Heart left ventricle (tissue), 16 donors: Measurements from ENCODE around the gene OR7D2. TPM values are rescaled to one million over a fixed set of nuclear protein-coding genes. Genes with fewer than 3 reads are reported as not detected.
"Not testable (repeated sequence)": the region's sequence is repeated elsewhere in the genome, so short reads cannot be mapped to it uniquely, and the experiment has no call there.

ENCODE experiments used
- ATAC-seq, 4 donors: fragments of 200-7000 bp; cut with Tn5 transposase; one replicate each; pipeline ENCODE4 v1.9.1; 2020 to 2022; ENCODE audit warnings: moderate library complexity in 4 of 4, mild to moderate bottlenecking in 3 of 4, moderate number of reproducible peaks in 1 of 4
- DNase-seq, 5 donors: peaks; one replicate each; pipeline ENCODE4 v3.0.0-alpha.2; 2020
- H3K27ac ChIP-seq, 12 donors: fragments of 200-600 bp; sonication (generic) in 4 of 12; one replicate each; pipeline versions ENCODE4 v1.5.0 to v1.8.0; 2016 to 2022; ENCODE audit warnings: mild to moderate bottlenecking in 2 of 12
- H3K27me3 ChIP-seq, 9 donors: fragments of 200-600 bp; sonication (generic) in 2 of 9; one replicate each; pipeline versions ENCODE4 v1.5.1 to v1.8.0; 2016 to 2022; ENCODE audit warnings: mild to moderate bottlenecking in 3 of 9
- H3K36me3 ChIP-seq, 9 donors: fragments of 200-600 bp; sonication (generic) in 2 of 9; one replicate each; pipeline versions ENCODE4 v1.5.0 to v1.8.0; 2018 to 2022; ENCODE audit warnings: mild to moderate bottlenecking in 2 of 9
- H3K4me1 ChIP-seq, 12 donors: fragments of 200-600 bp; sonication (generic) in 4 of 12; one replicate each; pipeline versions ENCODE4 v1.5.0 to v1.8.0; 2016 to 2022; ENCODE audit warnings: mild to moderate bottlenecking in 3 of 12
- H3K4me3 ChIP-seq, 12 donors: fragments of 200-600 bp; sonication (generic) in 4 of 12; one replicate each; pipeline versions ENCODE4 v1.5.0 to v1.8.0; 2017 to 2022; ENCODE audit warnings: mild to moderate bottlenecking in 9 of 12, moderate library complexity in 4 of 12
- H3K9me3 ChIP-seq, 12 donors: fragments of 200-600 bp; sonication (generic) in 4 of 12; one replicate each; pipeline versions ENCODE4 v1.5.0 to v1.8.0; 2016 to 2022; ENCODE audit warnings: mild to moderate bottlenecking in 1 of 12
- CTCF ChIP-seq, 12 donors: fragments of 200-600 bp; sonication (generic) in 4 of 12; IDR thresholded peaks; one replicate each; pipeline versions ENCODE4 v1.5.0 to v1.8.0; 2018 to 2022; ENCODE audit warnings: antibody characterized with exemption in 12 of 12, mild to moderate bottlenecking in 5 of 12
- POLR2A ChIP-seq, 2 donors: fragments of 450-650 bp; IDR thresholded peaks; one replicate each; pipeline ENCODE4 v1.6.1; 2017; ENCODE audit warnings: antibody characterized with exemption in 2 of 2, mild to moderate bottlenecking in 2 of 2, moderate library complexity in 2 of 2
- WGBS, 4 donors: extraction: QIAGEN DNeasy Blood & Tissue Kit in 2 of 4; methylation state at CpG; one replicate each; pipeline versions ENCODE4 v1.1.5 to v1.1.7; 2013 to 2018; 5-methylcytosine and 5-hydroxymethylcytosine counted together
- intact Hi-C, 10 donors: fragments of 100-400 bp; cut with DNase I; formaldehyde crosslinking; loops; one replicate each; pipeline versions ENCODE4 v1.11.1 to v1.14.2; 2022
- polyA plus RNA-seq, 2 donors: library from polyadenylated mRNA; stranded (reverse); fragments of 200-250 nt; gene quantifications; one replicate each; pipeline ENCODE4 v1.2.3, GENCODE V29; 2013
- total RNA-seq, 9 donors: library from RNA; depleted of rRNA in 2 of 9; stranded (reverse); fragments of >200 nt in 2 of 9; fragmentation: NEBNext Ultra II Directional in 3 of 9; extraction: Animal tissue kit (Norgen Biotek cat#: 25700) in 3 of 9; gene quantifications; one replicate each; pipeline versions ENCODE4 v1.1.0 to v1.2.4, GENCODE V29; 2016 to 2023
- donor health status: ischemic (EF 13 %, LVEDD 7.1; RV severe dilation, severe dysfunction).
- donor health status: healthy with polysubstance abuse.
- donor health status: DM: no; HTN: yes; CAD: no.
- donor health status: DM: no; HTN: no; CAD: no.
- donor health status: ischemic (EF 25% LVEDD 6.9; RV normal size, moderate dysfunction).
- donor health status: ischemic (EF 25% LVEDD 5.7; RV mildly dilated, moderate dysfunction).
- donor health status: healthy.
- donor health status: DM: yes; HTN: yes; CAD: no.
- donor health status: ischemic (EF 35%, LVEDD 5.7; RV mildly dilated, moderate dysfunction).
- donor health status: nonischemic (EF 11% LVEDD 7.7; RV severe dilation, severe dysfunction).
- donor health status: DM: yes; HTN: yes; CAD: no.
- donor health status: PGD.
- donor health status: ischemic (EF 29% LVEDD 5.4; RV normal size, mild dysfunction).
- donor health status: nonischemic (EF 23%, LVEDD 6.1; RV moderate dilation, normal function).

The OR7D2 gene
- total and polyA plus RNA-seq, 11 donors = not detected

GRCh38 chr19:9189535-9189934, 10.8 kb downstream of the OR7D2 start:
- peaks cover 0 to 25% (median 0%) of the 10 kb centered on the region in 9 donors for H3K27me3 ChIP-seq
- 62 to 78% (median 75%) methylated on average over 7 of the region's 7 CpGs for WGBS, 4 donors
- no peak for DNase-seq

DNA sequence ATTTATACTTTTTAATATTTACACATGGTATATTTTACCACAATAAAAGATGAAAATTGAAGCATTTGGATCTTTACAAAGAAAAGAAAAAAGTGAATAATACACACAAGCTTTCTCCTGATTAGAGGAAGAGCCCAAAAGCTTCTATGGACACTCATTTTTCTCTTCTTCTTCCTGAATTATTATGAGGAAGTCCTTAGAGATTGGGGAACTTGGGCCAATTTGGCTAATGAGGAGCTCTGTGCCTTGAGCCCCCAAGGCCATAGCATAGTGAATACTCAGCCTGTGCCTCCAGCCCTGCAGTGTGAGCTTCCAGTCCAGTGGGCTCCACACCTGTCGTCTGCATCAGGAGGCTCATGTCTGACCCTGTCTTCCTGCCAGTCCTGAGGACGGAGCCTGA, 19.3 kb downstream of the OR7D2 start:
- H3K4me3 ChIP-seq, H3K27ac ChIP-seq, H3K4me1 ChIP-seq, H3K9me3 ChIP-seq, ATAC-seq, intact Hi-C loops, DNase-seq, H3K36me3 ChIP-seq: not testable (repeated sequence)
- H3K27me3 ChIP-seq = peaks cover 0 to 29% (median 0%) of the 10 kb centered on the region in 9 donors
- 65 to 82% (median 75%) methylated on average over 1 to 2 of the region's 2 CpGs for WGBS, 4 donors

More at GRCh38 chr19:9189535-9189934, 10.8 kb downstream of the OR7D2 start:
- no peak for ATAC-seq
- TF ChIP-seq CTCF (IDR thresholded peaks at IDR 0.05) = no peak
- no peak for TF ChIP-seq POLR2A (IDR thresholded peaks at IDR 0.05)
- no peak overlapping the region for H3K4me3 ChIP-seq
- intact Hi-C loops = no loop called here
- no peaks in the 10 kb centered on the region for H3K36me3 ChIP-seq
- peaks cover 0 to 3% (median 0%) of the 10 kb centered on the region in 12 donors for H3K9me3 ChIP-seq
- H3K27ac ChIP-seq = no peak overlapping the region
- no peaks in the 10 kb centered on the region for H3K4me1 ChIP-seq

GRCh38 chr19:9205501-9206113, 26.8 kb downstream of the OR7D2 start:
- ATAC-seq = peak; percentile 69 to 77 (median 75)
- 29 to 36% (median 31%) methylated on average over 13 of the region's 13 CpGs for WGBS, 4 donors

DNA sequence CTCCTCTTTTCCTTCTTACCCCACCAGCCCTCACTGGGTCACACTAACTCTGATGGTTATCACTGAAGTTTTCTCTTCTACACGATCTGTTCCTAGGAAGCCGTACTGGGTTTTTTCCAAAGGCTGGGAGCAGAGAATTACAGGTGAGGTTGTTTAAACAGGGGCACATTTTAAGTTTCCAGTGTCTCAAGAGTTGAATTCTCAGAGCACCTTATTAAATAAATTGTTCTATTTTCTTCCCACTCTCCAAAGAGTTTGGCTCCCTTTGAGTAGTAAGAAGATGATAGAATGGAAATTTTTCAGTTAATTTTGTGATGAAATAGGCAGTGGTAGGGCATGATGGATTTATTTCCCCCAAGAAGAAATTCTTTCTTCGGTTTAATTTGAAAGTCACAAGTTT, 40.7 kb downstream of the OR7D2 start, which contains the start of gene OR7D4:
TSS of gene OR7D4 (minus strand) at position 101 of the 400 bp plus-strand sequence. CDS start 4,752 bp downstream, outside the sequence.
- H3K9me3 ChIP-seq = peaks cover 0 to 22% (median 1%) of the 10 kb centered on the region in 12 donors
- no peaks in the 10 kb centered on the region for H3K36me3 ChIP-seq
- 65 to 73% (median 70%) methylated on average over 3 of the region's 3 CpGs for WGBS, 4 donors
- H3K4me1 ChIP-seq = no peaks in the 10 kb centered on the region
- DNase-seq = no peak
- H3K27ac ChIP-seq = no peak within 1 kb of the TSS
- ATAC-seq = no peak
- intact Hi-C loops = no loop called here
- H3K27me3 ChIP-seq = peaks cover 0 to under 1% (median 0%) of the 10 kb centered on the region in 9 donors
- no peak within 1 kb of the TSS for H3K4me3 ChIP-seq
- no peak for TF ChIP-seq POLR2A (IDR thresholded peaks at IDR 0.05)
- TF ChIP-seq CTCF (IDR thresholded peaks at IDR 0.05) = no peak

More at GRCh38 chr19:9205501-9206113, 26.8 kb downstream of the OR7D2 start:
- Histone ChIP-seq H3K27ac (no peak overlapping the region), H3K36me3 (no peaks in the 10 kb centered on the region), H3K4me3 (peak overlapping the region in 10 of 12 donors; percentile 20 to 44 (median 40)), H3K4me1 (peaks cover 0 to 5% (median 0%) of the 10 kb centered on the region in 12 donors), H3K27me3 (peaks cover 0 to 20% (median 0%) of the 10 kb centered on the region in 9 donors), H3K9me3 (no peaks in the 10 kb centered on the region)
- peak; percentile 58 to 82 (median 63) for DNase-seq
- TF ChIP-seq POLR2A (IDR thresholded peaks at IDR 0.05) (no peak), CTCF (IDR thresholded peaks at IDR 0.05) (peak; percentile 82 to 99 (median 88))
- intact Hi-C loops = loop anchor here in 8 of 10 donors (2.0 to 10.0 kb wide), 6 partner anchors 69 to 592 kb away; partner anchors contain the start of gene ZNF266 (in 2 of the 8)

Other genes starting within 250 kb of the OR7D2 start
- gene MUC16, start 168.6 kb upstream of the OR7D2 start, total RNA-seq = 10 to 100 TPM in 1 of 9 donors, under 1 TPM in 3, not detected in 5; under 0.01 to 16.2 (median 0.05) TPM
- gene MUC16, start 168.6 kb upstream of the OR7D2 start, polyA plus RNA-seq = not detected
- not detected for gene OR1M1, start 91.9 kb upstream of the OR7D2 start, total RNA-seq
- gene OR1M1, start 91.9 kb upstream of the OR7D2 start, polyA plus RNA-seq = not detected
- gene OR7G2, start 71.5 kb upstream of the OR7D2 start, total RNA-seq = not detected
- gene OR7G2, start 71.5 kb upstream of the OR7D2 start, polyA plus RNA-seq = not detected
- gene OR7G1, start 63.2 kb upstream of the OR7D2 start, total RNA-seq = not detected
- gene OR7G1, start 63.2 kb upstream of the OR7D2 start, polyA plus RNA-seq = not detected
- gene OR7G3, start 52.0 kb upstream of the OR7D2 start, total RNA-seq = not detected
- not detected for gene OR7G3, start 52.0 kb upstream of the OR7D2 start, polyA plus RNA-seq
- gene ZNF317, start 38.6 kb upstream of the OR7D2 start, total RNA-seq = 10 to 100 TPM in 7 of 9 donors, 1 to 10 TPM in 2; 8.4 to 21.6 (median 13.5) TPM
- gene ZNF317, start 38.6 kb upstream of the OR7D2 start, polyA plus RNA-seq = 10 to 100 TPM; 10.7 to 16.8 TPM
- not detected for gene OR7D4, start 40.6 kb downstream of the OR7D2 start, total RNA-seq
- gene OR7D4, start 40.6 kb downstream of the OR7D2 start, polyA plus RNA-seq = not detected
- gene OR7E24, start 72.0 kb downstream of the OR7D2 start, total RNA-seq = not detected
- not detected for gene OR7E24, start 72.0 kb downstream of the OR7D2 start, polyA plus RNA-seq
- 1 to 10 TPM; 2.7 to 6.3 (median 4.1) TPM for gene ZNF699, start 130.9 kb downstream of the OR7D2 start, total RNA-seq
- gene ZNF699, start 130.9 kb downstream of the OR7D2 start, polyA plus RNA-seq = 1 to 10 TPM in 1 of 2 donors, under 1 TPM in 1; 0.91 to 3.0 TPM
- gene ZNF559, start 145.2 kb downstream of the OR7D2 start, total RNA-seq = 10 to 100 TPM; 12.3 to 19.1 (median 15.1) TPM
- gene ZNF559, start 145.2 kb downstream of the OR7D2 start, polyA plus RNA-seq = 10 to 100 TPM; 16.4 to 23.4 TPM
- gene ZNF177, start 184.0 kb downstream of the OR7D2 start, total RNA-seq = 1 to 10 TPM; 1.0 to 4.6 (median 1.8) TPM
- gene ZNF177, start 184.0 kb downstream of the OR7D2 start, polyA plus RNA-seq = 1 to 10 TPM; 1.8 to 2.2 TPM